Fibroblast of gingiva (primary cell): ENCODE measurements around the gene GAGE10.
"Not testable (repeated sequence)": the region's sequence is repeated elsewhere in the genome, so short reads cannot be mapped to it uniquely, and the experiment has no call there.

Experiments used
- DNase-seq: peaks from one replicate; pipeline ENCODE4 v3.0.0-alpha.2; 2011; ENCODE audit warnings: low read depth

The GAGE10 gene

DNA sequence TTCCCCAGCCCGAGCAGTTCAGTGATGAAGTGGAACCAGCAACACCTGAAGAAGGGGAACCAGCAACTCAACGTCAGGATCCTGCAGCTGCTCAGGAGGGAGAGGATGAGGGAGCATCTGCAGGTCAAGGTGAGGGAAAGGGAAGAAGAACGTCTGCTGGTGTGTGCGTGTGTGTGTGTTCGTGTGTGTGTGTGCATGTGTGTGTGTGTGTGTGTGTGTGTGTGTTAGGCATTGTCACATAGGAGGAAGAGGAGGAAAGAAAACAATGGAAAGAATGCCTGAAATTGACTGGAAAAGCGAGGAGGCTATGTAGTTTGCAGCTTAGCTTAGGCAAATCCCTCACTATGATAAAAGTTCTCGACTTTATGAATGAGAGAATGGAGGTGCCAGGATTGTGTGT is 20.3 kb downstream of the GAGE10 start:
- DNase-seq, result not testable (repeated sequence)

DNA sequence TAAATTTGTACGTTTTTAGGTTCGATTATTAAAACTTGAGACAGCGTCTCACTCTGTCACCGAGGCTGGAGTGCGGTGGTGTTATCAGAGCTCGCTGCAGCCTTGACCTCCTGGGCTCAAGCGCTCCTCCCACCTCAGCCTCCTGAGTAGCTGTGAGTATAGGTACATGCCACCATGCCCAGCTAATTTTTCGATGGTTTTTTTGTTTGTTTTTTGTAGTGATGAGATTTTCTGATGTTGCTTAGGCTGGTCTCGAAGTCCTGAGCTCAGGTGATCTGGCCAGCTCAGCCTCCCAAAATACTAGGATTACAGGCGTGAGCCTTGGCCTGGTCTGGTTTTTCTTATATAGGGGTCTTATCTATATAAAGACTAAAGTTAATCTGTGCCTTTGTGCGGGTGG is 27.0 kb downstream of the GAGE10 start:
- not testable (repeated sequence) for DNase-seq

DNA sequence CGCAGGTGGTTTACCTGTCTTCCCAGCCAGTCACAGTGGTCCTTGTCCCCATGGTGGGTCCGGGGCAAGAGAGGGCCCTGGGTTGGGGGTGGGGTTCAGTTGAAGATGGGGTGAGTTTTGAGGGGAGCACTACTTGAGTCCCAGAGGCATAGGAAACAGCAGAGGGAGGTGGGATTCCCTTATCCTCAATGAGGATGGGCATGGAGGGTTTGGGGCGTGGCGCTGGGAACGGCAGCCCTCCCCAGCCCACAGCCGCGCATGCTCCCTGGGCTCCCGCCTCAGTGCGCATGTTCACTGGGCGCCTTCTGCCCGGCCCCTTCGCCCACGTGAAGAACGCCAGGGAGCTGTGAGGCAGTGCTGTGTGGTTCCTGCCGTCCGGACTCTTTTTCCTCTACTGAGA is 27.8 kb downstream of the GAGE10 start, which contains the start of gene GAGE13:
GAGE13 (plus strand) TSS at position 301 of the 400 bp plus-strand sequence. CDS start 1,156 bp downstream, outside the sequence.
- not testable (repeated sequence) for DNase-seq

DNA sequence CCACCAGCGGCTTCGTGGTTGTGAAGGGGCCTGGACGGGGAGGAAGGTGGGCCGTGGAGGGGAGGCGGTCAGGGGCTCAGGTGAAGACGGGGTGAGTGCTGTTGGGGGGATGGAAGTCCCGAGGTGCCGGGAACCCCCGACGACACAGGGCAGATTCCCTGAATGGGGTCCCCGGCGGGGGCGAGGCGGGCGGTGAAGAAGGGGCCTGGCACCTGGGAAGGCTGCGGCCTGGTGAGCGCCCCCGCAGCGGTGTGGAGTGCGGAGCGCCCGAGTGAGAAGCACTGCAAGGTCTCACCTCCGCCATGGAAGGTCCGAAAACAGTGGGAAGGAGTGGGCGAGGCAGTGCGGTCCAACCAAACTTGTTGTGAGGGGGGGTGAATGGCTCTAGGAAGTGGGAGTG is 28.4 kb downstream of the GAGE10 start:
- not testable (repeated sequence) for DNase-seq

DNA sequence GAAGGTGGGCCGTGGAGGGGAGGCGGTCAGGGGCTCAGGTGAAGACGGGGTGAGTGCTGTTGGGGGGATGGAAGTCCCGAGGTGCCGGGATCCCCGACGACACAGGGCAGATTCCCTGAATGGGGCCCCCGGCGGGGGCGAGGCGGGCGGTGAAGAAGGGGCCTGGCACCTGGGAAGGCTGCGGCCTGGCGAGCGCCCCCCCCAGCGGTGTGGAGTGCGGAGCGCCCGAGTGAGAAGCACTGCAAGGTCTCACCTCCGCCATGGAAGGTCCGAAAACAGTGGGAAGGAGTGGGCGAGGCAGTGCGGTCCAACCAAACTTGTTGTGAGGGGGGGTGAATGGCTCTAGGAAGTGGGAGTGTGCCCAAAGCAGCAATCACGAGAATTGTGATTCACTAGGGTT is 38.0 kb downstream of the GAGE10 start:
- not testable (repeated sequence) for DNase-seq

DNA sequence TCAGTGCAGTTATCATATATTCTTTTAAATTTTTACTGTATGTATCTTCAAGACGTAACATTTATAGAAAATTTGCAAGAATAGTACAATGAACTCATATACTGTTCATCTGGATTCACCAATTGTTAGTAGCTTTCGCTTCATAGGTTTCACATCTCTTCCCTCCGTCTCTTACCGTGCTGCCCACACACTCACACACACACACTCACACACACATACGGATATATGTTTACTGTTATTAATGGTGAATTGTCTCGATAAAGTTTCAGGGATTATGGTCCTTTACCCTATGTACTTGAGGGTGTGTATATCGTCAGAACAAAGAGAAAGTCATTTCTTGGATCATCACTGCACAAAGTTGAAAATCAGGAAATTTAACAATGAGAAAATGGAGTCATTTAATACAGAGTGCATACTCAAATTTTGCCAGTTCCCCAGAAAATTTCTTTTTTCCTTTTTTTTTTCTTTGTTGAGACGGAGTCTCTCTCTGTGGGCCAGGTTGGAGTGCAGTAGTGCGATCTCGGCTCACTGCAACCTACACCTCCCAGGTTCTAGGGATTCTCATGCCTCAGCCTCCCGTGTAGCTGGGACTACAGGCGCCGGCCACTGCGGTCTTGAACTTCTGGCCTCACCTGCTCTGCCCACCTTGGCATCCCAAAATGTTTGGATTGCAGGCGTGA is 41.2 kb downstream of the GAGE10 start:
- not testable (repeated sequence) for DNase-seq

DNA sequence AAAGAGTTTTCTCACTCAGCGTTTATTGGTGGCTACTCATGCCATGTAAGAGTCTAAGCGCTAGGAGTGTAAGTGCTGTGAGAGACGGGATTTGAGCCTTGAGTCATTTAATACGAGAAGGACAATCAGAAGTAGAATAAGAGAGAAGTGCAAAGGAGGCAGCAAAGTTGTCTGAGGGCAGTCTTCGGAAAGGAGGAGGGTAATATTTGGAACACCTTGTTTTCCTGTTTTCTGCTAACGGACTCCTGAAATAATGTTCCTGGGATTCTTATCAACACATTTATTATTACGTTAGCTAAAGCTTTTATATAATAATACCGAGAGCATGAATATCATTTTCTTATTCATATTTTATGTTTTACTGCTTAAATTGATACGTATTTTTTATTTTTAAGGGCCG is 42.0 kb downstream of the GAGE10 start:
- DNase-seq, result not testable (repeated sequence)

DNA sequence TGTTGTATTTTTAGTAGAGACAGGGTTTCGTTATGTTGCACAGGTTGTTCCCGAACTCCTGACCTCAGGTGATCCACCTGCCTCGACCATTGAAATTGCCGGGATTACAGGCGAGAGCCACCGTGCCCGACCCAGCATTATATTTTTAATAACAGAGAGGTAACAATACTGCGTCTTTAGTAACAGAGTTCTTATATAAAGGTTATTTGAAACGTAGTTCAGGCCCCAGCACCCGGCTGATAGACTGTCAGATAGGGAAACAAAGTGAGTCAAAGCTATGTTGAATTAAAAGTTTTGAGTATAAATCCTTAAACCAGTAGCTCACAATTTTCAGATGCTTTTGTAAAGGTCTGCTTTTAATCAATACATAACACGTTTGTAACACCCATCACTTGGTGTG is 42.7 kb downstream of the GAGE10 start:
- not testable (repeated sequence) for DNase-seq
